NCI-H748 treated with DMSO at 0.1 percent for 48 hours (cell line): ENCODE results near the gene RBPMS2.

ENCODE experiments used
- DNase-seq: peaks from one replicate; lab custom pipeline; 2025; lab: John Stamatoyannopoulos, UW

Gene RBPMS2

DNA sequence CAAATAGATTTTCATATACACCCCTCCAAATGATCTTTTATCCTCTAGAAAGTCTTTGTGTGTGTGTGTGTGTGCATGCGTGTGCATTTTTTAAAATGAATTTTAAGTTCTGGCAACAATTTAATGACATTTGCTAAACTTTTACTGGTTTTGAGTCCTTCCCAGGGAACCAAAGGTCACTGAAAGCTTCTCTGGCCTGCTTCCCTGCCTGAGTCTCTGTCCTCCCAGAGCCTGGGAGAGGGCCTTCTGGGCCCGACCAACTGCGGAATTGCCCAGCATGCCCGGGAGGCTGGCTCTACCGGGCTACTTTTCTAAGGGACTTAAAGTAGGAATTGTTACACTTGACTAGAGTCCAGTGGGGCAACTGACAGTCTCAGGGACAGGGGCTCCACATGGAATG is 7.4 kb upstream of the RBPMS2 start:
- DNase-seq, result no peak

DNA sequence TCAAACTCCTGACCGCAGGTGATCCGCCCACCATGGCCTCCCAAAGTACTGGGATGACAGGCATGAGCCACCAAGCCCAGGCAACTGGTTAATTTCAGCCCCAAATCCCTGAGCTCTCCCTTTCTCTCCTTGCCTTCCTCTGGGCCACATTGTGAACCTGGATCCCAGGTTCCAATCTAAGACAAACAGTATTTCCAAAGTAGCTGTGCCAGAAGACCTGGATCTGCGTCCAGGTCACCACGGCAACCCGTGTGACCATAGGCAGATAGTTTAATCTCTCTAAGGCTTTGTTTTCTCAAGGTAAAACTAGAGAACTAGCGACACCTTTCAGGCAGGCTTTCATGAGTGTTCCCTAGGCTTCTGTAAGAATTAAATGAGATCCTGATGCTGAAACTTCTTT is 5.9 kb upstream of the RBPMS2 start:
- no peak for DNase-seq

DNA sequence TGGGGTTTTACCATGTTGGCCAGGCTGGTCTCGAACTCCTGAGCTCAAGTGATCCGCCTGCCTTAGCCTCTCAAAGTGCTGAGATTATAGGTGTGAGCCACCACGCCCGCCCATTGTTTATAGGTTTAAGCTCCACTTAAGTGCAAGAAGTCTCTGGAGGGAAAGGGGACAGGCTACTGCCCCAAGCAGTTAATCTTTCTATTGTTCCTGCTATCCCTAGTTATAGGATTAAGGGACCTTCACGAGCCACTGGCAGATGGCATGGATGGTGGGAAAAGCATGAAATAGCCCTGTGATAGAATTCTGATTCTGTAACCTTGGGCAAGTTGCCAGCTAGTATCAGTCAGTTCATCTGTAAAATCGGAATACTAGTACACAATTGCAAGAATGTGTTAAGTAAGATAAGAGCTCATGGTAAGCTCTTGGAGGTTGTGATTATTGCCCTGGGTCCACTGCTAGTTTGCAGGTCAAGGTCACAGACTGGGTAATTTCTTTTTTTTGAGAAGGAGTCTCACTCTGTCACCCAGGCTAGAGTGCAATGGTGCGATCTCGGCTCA is 5.3 kb upstream of the RBPMS2 start:
- no peak for DNase-seq

DNA sequence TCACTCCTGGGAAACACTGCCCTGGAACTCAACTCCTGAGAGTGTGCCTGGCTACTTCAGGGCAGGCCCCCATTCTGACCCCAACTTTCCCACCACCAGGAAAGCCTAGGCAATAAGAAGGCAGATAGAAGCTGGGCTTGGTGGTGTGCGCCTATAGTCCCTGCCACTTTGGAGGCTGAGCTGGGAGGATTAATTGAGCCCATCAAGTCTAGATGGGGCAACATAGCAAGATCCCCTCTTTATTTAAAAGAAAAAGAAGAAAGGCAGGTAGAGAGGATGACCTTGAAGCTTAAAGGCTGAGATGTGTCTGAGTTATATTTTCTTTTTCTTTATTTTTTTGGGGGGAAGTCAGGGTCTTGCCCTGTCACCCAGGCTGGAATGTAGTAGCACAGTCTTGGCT is 4.2 kb upstream of the RBPMS2 start:
- DNase-seq, result no peak

- no peak for DNase-seq
Measured at GRCh38 chr15:64779024-64779423, 3.6 kb upstream of the RBPMS2 start.

GRCh38 chr15:64776402-64776786 is 1.0 kb upstream of the RBPMS2 start:
- no peak for DNase-seq

DNA sequence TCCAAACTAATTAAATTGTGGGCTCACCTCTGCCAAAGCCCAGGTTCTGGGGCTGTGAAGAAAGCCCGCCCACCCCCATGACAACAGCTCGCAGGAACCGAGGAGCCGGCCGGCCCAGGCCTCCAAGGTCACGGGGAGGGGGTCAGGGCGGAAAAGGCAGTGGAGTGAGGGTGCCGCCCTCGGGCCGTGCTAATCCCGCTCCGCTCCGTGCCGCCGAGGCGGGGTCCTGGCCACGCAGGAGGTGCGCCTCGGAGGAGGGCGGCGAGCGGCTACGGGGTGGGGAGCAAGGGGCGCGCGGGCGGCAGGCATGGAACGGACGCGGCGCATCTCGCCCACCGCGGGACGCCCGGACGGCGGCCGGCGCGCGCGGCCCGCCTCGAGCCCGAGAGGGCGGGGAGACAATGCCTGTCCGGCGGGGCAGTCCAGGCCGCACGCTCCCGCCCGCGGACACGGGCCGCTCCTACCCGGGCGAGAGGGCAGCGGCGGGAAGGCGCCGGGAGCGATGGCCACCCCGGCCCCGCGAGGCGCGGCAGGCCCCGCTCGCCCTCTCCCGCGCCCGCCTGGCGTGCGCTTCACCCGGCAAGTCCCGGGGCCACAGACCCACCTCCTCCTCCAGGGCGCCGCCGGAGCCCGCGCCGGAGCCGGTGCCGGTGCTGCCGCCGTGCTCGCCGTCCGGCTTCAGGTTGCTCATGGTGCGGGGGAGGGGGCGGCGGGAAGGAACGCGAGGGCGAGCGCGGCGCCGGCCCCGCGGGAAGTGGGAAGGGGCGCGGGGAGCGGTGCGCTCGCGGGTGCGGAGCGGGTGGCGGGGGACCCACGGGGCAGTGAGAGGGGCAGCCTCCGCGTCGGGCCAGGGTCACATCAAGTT is 528 bp downstream of the RBPMS2 start:
- no peak for DNase-seq

DNA sequence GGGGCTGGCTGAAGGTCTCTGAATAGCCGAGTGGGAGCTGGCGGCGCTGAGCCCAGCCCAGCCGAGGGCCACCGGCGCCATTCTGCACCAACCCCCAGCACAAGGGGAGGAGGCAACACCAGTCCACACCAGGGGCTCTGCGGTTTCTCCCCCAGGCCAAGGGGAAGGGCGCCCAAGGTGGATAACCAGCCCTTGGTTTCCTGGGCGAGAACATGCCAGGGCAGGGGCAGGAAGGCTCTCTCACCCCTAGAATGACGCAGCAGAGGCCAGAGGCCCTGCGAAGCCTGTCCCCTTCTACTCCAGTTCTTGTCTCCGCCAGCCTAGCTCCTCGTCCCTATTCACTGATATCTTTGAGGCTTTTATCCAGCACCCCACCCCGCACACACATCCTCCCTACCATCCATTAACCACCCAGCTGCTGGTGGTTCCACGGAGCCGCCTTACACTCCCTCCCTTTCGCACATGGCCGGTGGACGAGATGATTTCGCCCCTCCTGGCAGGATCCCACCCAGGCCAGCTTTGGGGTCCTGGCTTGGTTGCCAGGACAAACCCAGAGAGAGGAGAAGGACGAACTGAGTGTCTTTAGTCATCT is 1.3 kb downstream of the RBPMS2 start:
- no peak for DNase-seq

- no peak for DNase-seq
Measured at GRCh38 chr15:64773606-64774005, 1.8 kb downstream of the RBPMS2 start.

DNA sequence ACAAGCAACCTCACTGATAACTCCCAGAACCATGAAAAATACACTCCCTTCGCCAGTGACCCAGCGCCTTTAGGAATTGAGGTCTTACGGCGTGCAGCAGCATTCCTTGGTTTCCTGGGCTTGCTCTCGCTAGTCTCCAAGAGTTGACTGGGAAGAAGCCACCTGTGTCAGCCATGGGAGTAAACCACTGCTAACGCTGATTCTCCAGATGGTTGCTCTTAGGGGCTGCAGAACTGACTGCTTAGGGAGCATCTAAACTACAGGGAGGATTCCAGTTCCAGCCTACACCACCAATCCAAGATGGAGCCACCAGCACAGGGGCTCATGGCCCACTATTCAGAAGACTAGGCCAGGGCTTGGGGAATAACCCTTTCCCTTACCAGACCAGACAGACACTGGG is 2.4 kb downstream of the RBPMS2 start:
- DNase-seq, result no peak

DNA sequence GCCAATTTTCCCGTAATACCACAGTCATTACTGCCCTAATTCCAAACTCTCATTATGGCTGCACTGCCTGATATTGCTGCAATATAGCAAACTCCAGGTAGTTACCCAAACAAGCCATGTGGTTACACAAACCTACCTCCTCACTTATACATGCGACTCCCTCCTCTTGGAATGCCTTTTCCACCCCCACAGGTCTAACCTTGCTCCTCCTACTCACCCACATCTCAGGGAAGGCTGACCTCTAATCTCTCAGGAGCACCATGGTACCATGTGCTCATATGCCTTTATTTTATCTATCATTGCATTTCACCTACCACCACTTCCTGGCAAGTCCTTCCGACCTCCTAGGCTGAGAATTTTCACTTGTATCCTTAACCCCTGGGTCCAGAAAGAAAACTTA is 2.9 kb downstream of the RBPMS2 start:
- DNase-seq, result no peak

GRCh38 chr15:64770626-64771025 is 4.8 kb downstream of the RBPMS2 start:
- no peak for DNase-seq

- DNase-seq, result no peak
Measured at GRCh38 chr15:64767203-64767602, 8.2 kb downstream of the RBPMS2 start.

GRCh38 chr15:64766058-64766457 is 9.3 kb downstream of the RBPMS2 start:
- DNase-seq, result no peak

- DNase-seq, result no peak
Measured at GRCh38 chr15:64763874-64764273, 11.5 kb downstream of the RBPMS2 start.

GRCh38 chr15:64763462-64763861 is 11.9 kb downstream of the RBPMS2 start:
- no peak for DNase-seq

DNA sequence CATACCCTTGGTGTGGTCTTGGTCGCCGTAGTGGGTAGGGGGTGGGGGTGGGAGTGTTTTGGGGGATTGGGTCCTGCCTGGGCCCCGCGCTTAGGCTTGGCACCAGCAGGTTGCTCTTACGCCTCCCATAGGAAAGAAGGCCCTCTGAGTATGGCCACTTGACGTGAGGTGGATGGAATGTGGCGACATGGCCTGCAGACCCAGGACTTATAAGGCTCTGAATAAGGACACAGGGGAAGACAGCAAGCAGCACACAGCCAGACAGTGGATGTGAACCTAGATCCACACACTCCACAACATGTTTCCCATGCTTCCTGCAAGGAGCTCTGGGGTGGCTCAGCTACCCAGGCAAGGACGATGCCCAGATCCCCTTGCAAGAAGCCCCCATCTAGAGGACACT is 12.4 kb downstream of the RBPMS2 start:
- DNase-seq, result no peak

DNA sequence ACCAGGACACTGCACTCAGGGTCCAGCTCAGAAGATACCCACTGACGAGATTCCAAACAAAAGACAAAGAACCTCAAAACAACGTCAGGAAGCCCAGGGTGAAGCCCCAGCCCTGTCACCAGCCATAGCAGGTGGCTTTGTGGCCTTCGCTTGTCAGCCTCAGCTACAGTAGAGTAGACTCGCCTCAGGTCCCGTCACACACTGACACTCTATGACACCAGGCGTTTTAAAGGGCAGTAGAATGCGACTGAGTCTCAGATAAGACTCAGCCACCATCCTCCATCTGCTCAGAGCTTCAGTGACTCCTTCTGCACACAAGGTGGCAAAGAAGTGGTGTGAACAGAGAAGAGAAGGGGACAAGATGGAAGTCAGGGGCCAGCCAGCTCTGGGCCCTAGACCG is 12.8 kb downstream of the RBPMS2 start:
- DNase-seq, result no peak

GRCh38 chr15:64761156-64761555 is 14.2 kb downstream of the RBPMS2 start:
- DNase-seq, result no peak

- DNase-seq, result no peak
Measured at GRCh38 chr15:64760056-64760455, 15.3 kb downstream of the RBPMS2 start.

- no peak for DNase-seq
Measured at GRCh38 chr15:64755427-64755940, 19.9 kb downstream of the RBPMS2 start.

- no peak for DNase-seq
Measured at GRCh38 chr15:64754663-64755426, 20.5 kb downstream of the RBPMS2 start.
